Prostate gland (tissue), 2 donors: Measurements from ENCODE around the gene FRMPD2. TPM values are rescaled to one million over a fixed set of nuclear protein-coding genes. Genes with fewer than 3 reads are reported as not detected.

ENCODE experiments used
- DNase-seq: peaks from one replicate; pipeline ENCODE4 v3.0.0-alpha.2; 2019; ENCODE audit warnings: low spot score
- H3K27ac ChIP-seq, 2 donors: fragments of 200-600 bp; sonication (generic); 2 replicates each; pipeline ENCODE4 v1.5.1; 2017 to 2019
- H3K27me3 ChIP-seq: fragments of 200-600 bp; sonication (generic); replicated peaks from 2 replicates; pipeline ENCODE4 v1.5.1; 2019; ENCODE audit not compliant: insufficient read depth
- H3K36me3 ChIP-seq, 2 donors: fragments of 200-600 bp; sonication (generic); 1 replicate in 1 of 2; 2 replicates in 1 of 2; pipeline versions ENCODE4 v1.5.1 to v1.8.1; 2017 to 2019
- H3K4me1 ChIP-seq: fragments of 200-600 bp; sonication (generic); replicated peaks from 2 replicates; pipeline ENCODE4 v1.5.1; 2019
- H3K4me3 ChIP-seq, 2 donors: fragments of 200-600 bp; sonication (generic); 2 replicates each; pipeline ENCODE4 v1.5.1; 2017 to 2019
- H3K9me3 ChIP-seq: fragments of 200-600 bp; sonication (generic); 2 replicates; pipeline ENCODE4 v1.5.1; 2017
- POLR2A ChIP-seq: fragments of 450-650 bp; IDR thresholded peaks from one replicate; pipeline ENCODE4 v1.6.1; 2016; ENCODE audit warnings: antibody characterized with exemption, mild to moderate bottlenecking
- POLR2AphosphoS5 ChIP-seq: sonication (generic); formaldehyde crosslinking; IDR thresholded peaks from one replicate; pipeline ENCODE4 v1.6.1; 2017; ENCODE audit warnings: antibody characterized with exemption
- WGBS: methylation state at CpG from one replicate; pipeline ENCODE4 v1.1.5; 2018; 5-methylcytosine and 5-hydroxymethylcytosine counted together
- intact Hi-C: fragments of 100-400 bp; cut with DNase I; formaldehyde crosslinking; loops from one replicate; pipeline ENCODE4 v1.14.2; 2022
- total RNA-seq, 2 donors: library from RNA; depleted of rRNA; stranded (reverse); fragments of >200 nt; gene quantifications; one replicate each; pipeline ENCODE4 v1.1.0, GENCODE V29; 2016
- TF ChIP-seq, protein P1 (sequence below), 4 experiments: fragments of 200-600 bp in 2 of 4; fragments of 450-650 bp in 2 of 4; sonication (generic) in 2 of 4; IDR thresholded peaks; 1 replicate in 3 of 4; 2 replicates in 1 of 4; pipeline ENCODE4 v1.5.1; 2016 to 2019; ENCODE audit warnings: antibody characterized with exemption in 4 of 4, mild to moderate bottlenecking in 2 of 4, moderate library complexity in 2 of 4

Gene FRMPD2
- total RNA-seq, 2 donors from 2014 or later: 0.97 to 3.4 TPM

- intact Hi-C loops: no loop called here
- WGBS: under 1% methylated on average over 79 of the region's 86 CpGs
- peak; percentile 83 for DNase-seq
- Histone ChIP-seq H3K36me3 (no peaks in the 10 kb centered on the region), H3K27ac (peak within 1 kb of the TSS; percentile 95 to 96), H3K4me3 (peak within 1 kb of the TSS; percentile 95 to 98), H3K27me3 (no peaks in the 10 kb centered on the region), H3K4me1 (no peaks in the 10 kb centered on the region), H3K9me3 (no peaks in the 10 kb centered on the region)
- peak; percentile 98 for TF ChIP-seq POLR2A
- TF ChIP-seq, protein P1, sequence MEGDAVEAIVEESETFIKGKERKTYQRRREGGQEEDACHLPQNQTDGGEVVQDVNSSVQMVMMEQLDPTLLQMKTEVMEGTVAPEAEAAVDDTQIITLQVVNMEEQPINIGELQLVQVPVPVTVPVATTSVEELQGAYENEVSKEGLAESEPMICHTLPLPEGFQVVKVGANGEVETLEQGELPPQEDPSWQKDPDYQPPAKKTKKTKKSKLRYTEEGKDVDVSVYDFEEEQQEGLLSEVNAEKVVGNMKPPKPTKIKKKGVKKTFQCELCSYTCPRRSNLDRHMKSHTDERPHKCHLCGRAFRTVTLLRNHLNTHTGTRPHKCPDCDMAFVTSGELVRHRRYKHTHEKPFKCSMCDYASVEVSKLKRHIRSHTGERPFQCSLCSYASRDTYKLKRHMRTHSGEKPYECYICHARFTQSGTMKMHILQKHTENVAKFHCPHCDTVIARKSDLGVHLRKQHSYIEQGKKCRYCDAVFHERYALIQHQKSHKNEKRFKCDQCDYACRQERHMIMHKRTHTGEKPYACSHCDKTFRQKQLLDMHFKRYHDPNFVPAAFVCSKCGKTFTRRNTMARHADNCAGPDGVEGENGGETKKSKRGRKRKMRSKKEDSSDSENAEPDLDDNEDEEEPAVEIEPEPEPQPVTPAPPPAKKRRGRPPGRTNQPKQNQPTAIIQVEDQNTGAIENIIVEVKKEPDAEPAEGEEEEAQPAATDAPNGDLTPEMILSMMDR (IDR thresholded peaks at IDR 0.05): no peak
- TF ChIP-seq POLR2AphosphoS5: peak; percentile 34
Observed at GRCh38 chr10:48306265-48306869, 31.9 kb upstream of the FRMPD2 start, which contains the start of gene MAPK8. MAPK8 (plus strand) TSS chr10:48306677; CDS start chr10:48401661, 94,984 bp downstream.

- no peak for TF ChIP-seq POLR2A
- H3K9me3 ChIP-seq: no peaks in the 10 kb centered on the region
- 53% methylated on average over 9 of the region's 9 CpGs for WGBS
Observed at GRCh38 chr10:48305905-48306264, 31.4 kb upstream of the FRMPD2 start.

DNA sequence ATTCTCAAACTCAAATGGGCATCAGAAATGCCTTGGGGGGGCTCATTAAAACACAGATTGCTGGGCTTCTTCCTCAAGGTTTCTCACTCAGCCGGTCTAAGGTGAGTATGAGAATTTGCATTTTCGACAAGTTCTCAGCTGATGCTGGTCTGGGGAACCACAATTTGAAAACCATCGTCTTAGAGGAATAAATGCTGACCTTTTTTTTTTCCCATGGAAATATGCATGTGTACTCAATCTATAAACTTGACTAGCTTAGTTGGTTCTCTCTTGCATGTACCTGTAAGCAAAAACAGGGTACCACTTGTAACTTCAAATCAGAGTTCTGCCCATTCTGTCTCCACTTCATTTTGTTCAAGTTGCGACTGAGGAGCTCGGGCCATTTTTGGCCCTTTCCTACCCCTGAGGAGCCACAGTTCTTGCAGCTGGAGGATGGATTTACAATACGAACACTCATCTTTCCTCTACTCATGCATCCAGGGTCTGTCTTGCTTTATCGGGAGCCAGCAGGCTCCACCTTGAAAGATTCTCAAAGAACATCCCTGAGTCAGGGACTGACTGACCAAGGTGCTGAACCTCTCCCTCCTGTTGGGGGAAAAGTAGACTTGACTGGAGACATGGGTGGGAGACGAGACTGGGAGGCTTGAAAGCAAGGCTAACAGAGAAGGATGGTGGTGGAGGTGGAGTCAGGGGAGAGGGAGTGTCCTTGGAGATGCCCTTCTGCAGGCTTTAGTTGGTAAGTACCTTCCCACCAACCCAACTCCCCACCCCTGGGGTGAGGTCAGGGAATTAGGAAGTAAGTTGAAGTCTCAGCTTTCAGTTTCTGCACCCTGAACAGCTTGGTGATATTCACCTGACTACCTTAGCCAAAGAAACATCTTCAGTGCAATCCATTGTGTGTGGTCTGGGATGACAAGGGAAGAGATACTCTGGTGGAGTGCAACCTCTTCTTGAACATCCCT lies 28.3 kb upstream of the FRMPD2 start:
- WGBS: 88% methylated on average over 8 of the region's 8 CpGs
- no peak overlapping the region for H3K27ac ChIP-seq
- H3K4me3 ChIP-seq: no peak overlapping the region
- no peaks in the 10 kb centered on the region for H3K36me3 ChIP-seq
- no peaks in the 10 kb centered on the region for H3K9me3 ChIP-seq
- no peak for TF ChIP-seq POLR2AphosphoS5
- TF ChIP-seq, protein P1 (IDR thresholded peaks at IDR 0.05): no peak
- no peak for TF ChIP-seq POLR2A
- DNase-seq: no peak
- H3K4me1 ChIP-seq: no peaks in the 10 kb centered on the region
- no peaks in the 10 kb centered on the region for H3K27me3 ChIP-seq
- intact Hi-C loops: no loop called here

More at GRCh38 chr10:48305905-48306264, 31.4 kb upstream of the FRMPD2 start:
- intact Hi-C loops: no loop called here
- Histone ChIP-seq H3K27ac (peak overlapping the region; percentile 95 to 96), H3K36me3 (no peaks in the 10 kb centered on the region), H3K4me1 (no peaks in the 10 kb centered on the region), H3K27me3 (no peaks in the 10 kb centered on the region), H3K4me3 (peak overlapping the region; percentile 95 to 98)
- no peak for DNase-seq

- Histone ChIP-seq H3K4me3 (no peak overlapping the region), H3K9me3 (no peaks in the 10 kb centered on the region), H3K27ac (no peak overlapping the region), H3K36me3 (no peaks in the 10 kb centered on the region), H3K4me1 (peaks cover 5% of the 10 kb centered on the region), H3K27me3 (no peaks in the 10 kb centered on the region)
- WGBS: 81% methylated on average over 2 of the region's 2 CpGs
- intact Hi-C loops: no loop called here
- no peak for DNase-seq
- TF ChIP-seq POLR2AphosphoS5 (no peak), POLR2A (no peak)
- TF ChIP-seq, protein P1 (IDR thresholded peaks at IDR 0.05): no peak
Observed at GRCh38 chr10:48300556-48300955, 26.1 kb upstream of the FRMPD2 start.

DNA sequence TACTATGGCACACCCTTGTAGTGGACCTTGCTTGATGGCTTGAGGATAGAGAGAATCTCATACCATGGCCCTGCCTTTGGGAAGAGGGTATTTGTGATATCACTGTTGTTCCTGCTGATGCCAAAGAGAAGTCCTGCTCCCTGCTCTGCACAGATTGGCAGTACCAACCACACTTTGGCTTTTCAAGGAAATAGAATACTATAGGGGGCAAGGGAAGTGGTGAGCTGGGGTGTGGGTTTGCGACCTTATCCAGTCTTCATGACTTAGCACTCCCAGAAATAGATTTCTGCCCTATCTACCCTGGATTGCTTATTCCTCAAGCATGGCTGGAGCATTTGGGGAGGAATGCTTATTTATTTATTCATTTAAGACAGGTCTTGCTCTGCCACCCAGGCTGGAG lies 25.2 kb upstream of the FRMPD2 start:
- H3K27me3 ChIP-seq: no peaks in the 10 kb centered on the region
- no peak overlapping the region for H3K27ac ChIP-seq
- TF ChIP-seq POLR2A: no peak
- TF ChIP-seq, protein P1 (IDR thresholded peaks at IDR 0.05): no peak
- TF ChIP-seq POLR2AphosphoS5: no peak
- intact Hi-C loops: no loop called here
- DNase-seq: no peak
- no peaks in the 10 kb centered on the region for H3K36me3 ChIP-seq
- H3K9me3 ChIP-seq: no peaks in the 10 kb centered on the region
- H3K4me3 ChIP-seq: no peak overlapping the region
- 89% methylated on average over 1 of the region's 1 CpG for WGBS
- H3K4me1 ChIP-seq: peaks cover 5% of the 10 kb centered on the region
